Caco-2 (cell line): ENCODE data around the gene MAML2. TPM values are rescaled to one million over a fixed set of nuclear protein-coding genes. Genes with fewer than 3 reads are reported as not detected.

Experiments used
- BruUV-seq: library from RNA; stranded (reverse); fragments of 400-500 nt; replicated peaks from 2 replicates; lab custom pipeline; 2021; lab: Mats Ljungman, UMichigan
- CTCF ChIA-PET: fragments of 300-600 bp; sonication (Branson Sonifier 250); formaldehyde crosslinking; loops from one replicate; lab custom pipeline; 2022; ENCODE audit warnings: antibody characterized with exemption; lab: Charles Lee
- POLR2A ChIA-PET: fragments of 300-600 bp; sonication (Branson Sonifier 250); formaldehyde crosslinking; loops from one replicate; lab custom pipeline; 2022; ENCODE audit warnings: antibody characterized with exemption; lab: Charles Lee
- DNase-seq, 2 experiments: peaks; one replicate each; pipeline versions ENCODE4 v3.0.0 to v3.0.0-alpha.2; 2020 to 2022
- H3K27me3 ChIP-seq: replicated peaks from 2 replicates; pipeline ENCODE4 v1.6.0; 2011; ENCODE audit warnings: low read length; ENCODE audit not compliant: control insufficient read depth, insufficient read depth
- H3K36me3 ChIP-seq: 2 replicates; pipeline ENCODE4 v1.5.1; 2011; ENCODE audit warnings: low read length; ENCODE audit not compliant: control insufficient read depth, insufficient read depth
- H3K4me1 ChIP-seq: fragments of 250-450 bp; sonication (Bioruptor Pico); 2 replicates; pipeline ENCODE4 v1.5.1; 2020; ENCODE audit warnings: mild to moderate bottlenecking
- H3K4me3 ChIP-seq: 2 replicates; pipeline ENCODE4 v1.5.1; 2011; ENCODE audit warnings: low read depth, mild to moderate bottlenecking, control low read depth, low read length
- H3K9me3 ChIP-seq: fragments of 250-450 bp; sonication (Bioruptor Pico); 2 replicates; pipeline ENCODE4 v1.5.1; 2020; ENCODE audit warnings: mild to moderate bottlenecking, moderate library complexity
- H3K27ac Mint-ChIP-seq: one replicate; pipeline ENCODE4 v1.8.0; 2022; ENCODE audit warnings: mixed read lengths; ENCODE audit not compliant: unreplicated experiment
- H3K27me3 Mint-ChIP-seq: one replicate; pipeline ENCODE4 v1.8.0; 2022; ENCODE audit warnings: mixed read lengths; ENCODE audit not compliant: insufficient read depth, unreplicated experiment
- H3K36me3 Mint-ChIP-seq: one replicate; pipeline ENCODE4 v1.8.0; 2022; ENCODE audit warnings: mild to moderate bottlenecking, mixed read lengths; ENCODE audit not compliant: insufficient read depth, unreplicated experiment
- H3K4me1 Mint-ChIP-seq: one replicate; pipeline ENCODE4 v1.8.0; 2022; ENCODE audit warnings: low read depth, mixed read lengths; ENCODE audit not compliant: unreplicated experiment
- H3K4me3 Mint-ChIP-seq: one replicate; pipeline ENCODE4 v1.8.0; 2022; ENCODE audit warnings: mild to moderate bottlenecking, moderate library complexity, mixed read lengths; ENCODE audit not compliant: unreplicated experiment
- H3K9me3 Mint-ChIP-seq: one replicate; pipeline ENCODE4 v1.8.0; 2022; ENCODE audit warnings: mixed read lengths; ENCODE audit not compliant: unreplicated experiment
- intact Hi-C: fragments of 100-400 bp; cut with micrococcal nuclease; formaldehyde crosslinking; loops from one replicate; pipeline ENCODE4 v1.10.0; 2022; ENCODE audit not compliant: unreplicated experiment
- total RNA-seq: library from RNA; stranded (reverse); gene quantifications from 2 replicates; pipeline ENCODE4 v1.2.3, GENCODE V29; 2022
- TF ChIP-seq, protein P1 (sequence below), 2 experiments: fragments of 200-600 bp in 1 of 2; IDR thresholded peaks; 1 replicate in 1 of 2; 2 replicates in 1 of 2; pipeline versions ENCODE4 v1.5.1 to v1.8.0; 2011 to 2022; ENCODE audit warnings: antibody characterized with exemption in 1 of 2, control low read depth in 1 of 2, inconsistent platforms in 1 of 2, low read depth in 1 of 2, low read length in 1 of 2, mild to moderate bottlenecking in 1 of 2, moderate library complexity in 1 of 2; ENCODE audit not compliant: insufficient read depth in 1 of 2, severe bottlenecking in 1 of 2, unreplicated experiment in 1 of 2

MAML2 gene
- total RNA-seq, 1 experiment from 2014 or later = 11.5 TPM

- Mint-ChIP-seq H3K4me1 (peaks cover 12% of the 10 kb centered on the region), H3K4me3 (no peak overlapping the region), H3K27me3 (no peaks in the 10 kb centered on the region), H3K9me3 (no peaks in the 10 kb centered on the region), H3K36me3 (no peaks in the 10 kb centered on the region), H3K27ac (no peak overlapping the region)
- Histone ChIP-seq H3K4me3 (no peak overlapping the region), H3K27me3 (no peaks in the 10 kb centered on the region), H3K36me3 (no peaks in the 10 kb centered on the region), H3K9me3 (no peaks in the 10 kb centered on the region), H3K4me1 (peaks cover 33% of the 10 kb centered on the region)
- TF ChIP-seq, protein P1, sequence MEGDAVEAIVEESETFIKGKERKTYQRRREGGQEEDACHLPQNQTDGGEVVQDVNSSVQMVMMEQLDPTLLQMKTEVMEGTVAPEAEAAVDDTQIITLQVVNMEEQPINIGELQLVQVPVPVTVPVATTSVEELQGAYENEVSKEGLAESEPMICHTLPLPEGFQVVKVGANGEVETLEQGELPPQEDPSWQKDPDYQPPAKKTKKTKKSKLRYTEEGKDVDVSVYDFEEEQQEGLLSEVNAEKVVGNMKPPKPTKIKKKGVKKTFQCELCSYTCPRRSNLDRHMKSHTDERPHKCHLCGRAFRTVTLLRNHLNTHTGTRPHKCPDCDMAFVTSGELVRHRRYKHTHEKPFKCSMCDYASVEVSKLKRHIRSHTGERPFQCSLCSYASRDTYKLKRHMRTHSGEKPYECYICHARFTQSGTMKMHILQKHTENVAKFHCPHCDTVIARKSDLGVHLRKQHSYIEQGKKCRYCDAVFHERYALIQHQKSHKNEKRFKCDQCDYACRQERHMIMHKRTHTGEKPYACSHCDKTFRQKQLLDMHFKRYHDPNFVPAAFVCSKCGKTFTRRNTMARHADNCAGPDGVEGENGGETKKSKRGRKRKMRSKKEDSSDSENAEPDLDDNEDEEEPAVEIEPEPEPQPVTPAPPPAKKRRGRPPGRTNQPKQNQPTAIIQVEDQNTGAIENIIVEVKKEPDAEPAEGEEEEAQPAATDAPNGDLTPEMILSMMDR (IDR thresholded peaks at IDR 0.05; ENCODE audit: insufficient read depth in 1 of 2, low read depth in 1 of 2, low read length in 1 of 2, severe bottlenecking in 1 of 2, unreplicated experiment in 1 of 2) = no peak
- intact Hi-C loops = no loop called here
- DNase-seq = no peak
- ChIA-PET CTCF (no interaction called here), POLR2A (no interaction called here)
- no TSS peak for BruUV-seq
Measured at GRCh38 chr11:96106645-96107044, 236.3 kb downstream of the MAML2 start.

DNA sequence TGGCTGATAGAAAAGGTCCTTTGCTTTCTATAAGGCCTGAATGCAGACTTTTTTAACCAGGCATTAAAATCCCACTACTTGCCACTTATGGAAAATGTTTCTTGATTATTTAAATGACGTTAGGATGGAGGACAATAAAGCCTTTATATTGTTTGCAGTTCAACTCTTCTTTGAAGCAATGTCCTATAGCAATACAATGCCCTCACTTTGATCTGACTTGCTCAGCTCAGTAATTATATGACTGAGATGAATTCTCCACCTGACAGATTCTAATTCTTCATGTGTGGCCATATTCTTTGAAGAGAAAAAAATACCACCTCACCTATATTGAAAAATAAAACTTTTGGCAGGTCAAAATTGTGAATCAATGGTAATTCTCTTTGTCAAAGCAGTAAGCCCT lies 237.1 kb downstream of the MAML2 start:
- no peaks in the 10 kb centered on the region for H3K27me3 Mint-ChIP-seq
- POLR2A ChIA-PET = no interaction called here
- no TSS peak for BruUV-seq

GRCh38 chr11:96105197-96105895 lies 237.6 kb downstream of the MAML2 start:
- peaks cover 37% of the 10 kb centered on the region for H3K4me1 ChIP-seq
- no peak overlapping the region for H3K4me3 Mint-ChIP-seq
- H3K9me3 Mint-ChIP-seq = no peaks in the 10 kb centered on the region
- no TSS peak for BruUV-seq
- H3K27me3 Mint-ChIP-seq = no peaks in the 10 kb centered on the region
- H3K9me3 ChIP-seq = no peaks in the 10 kb centered on the region
- H3K36me3 Mint-ChIP-seq = no peaks in the 10 kb centered on the region
- peaks cover 19% of the 10 kb centered on the region for H3K4me1 Mint-ChIP-seq
- TF ChIP-seq, protein P1 (IDR thresholded peaks at IDR 0.05; ENCODE audit: insufficient read depth in 1 of 2, low read depth in 1 of 2, low read length in 1 of 2, severe bottlenecking in 1 of 2, unreplicated experiment in 1 of 2) = no peak
- no peak overlapping the region for H3K4me3 ChIP-seq
- CTCF ChIA-PET = no interaction called here
- no peak for DNase-seq
- POLR2A ChIA-PET = no interaction called here
- H3K27ac Mint-ChIP-seq = no peak overlapping the region
- no peaks in the 10 kb centered on the region for H3K27me3 ChIP-seq
- H3K36me3 ChIP-seq = no peaks in the 10 kb centered on the region
- intact Hi-C loops = no loop called here

More for the DNA sequence above, 237.1 kb downstream of the MAML2 start:
- no peak overlapping the region for H3K4me3 Mint-ChIP-seq
- peaks cover 40% of the 10 kb centered on the region for H3K4me1 ChIP-seq
- H3K4me3 ChIP-seq = no peak overlapping the region
- H3K27ac Mint-ChIP-seq = no peak overlapping the region
- CTCF ChIA-PET = no interaction called here
- intact Hi-C loops = no loop called here
- H3K4me1 Mint-ChIP-seq = peaks cover 19% of the 10 kb centered on the region
- no peaks in the 10 kb centered on the region for H3K36me3 ChIP-seq
- H3K36me3 Mint-ChIP-seq = no peaks in the 10 kb centered on the region
- no peaks in the 10 kb centered on the region for H3K9me3 ChIP-seq
- no peaks in the 10 kb centered on the region for H3K27me3 ChIP-seq
- no peak for DNase-seq
- TF ChIP-seq, protein P1 (IDR thresholded peaks at IDR 0.05; ENCODE audit: insufficient read depth in 1 of 2, low read depth in 1 of 2, low read length in 1 of 2, severe bottlenecking in 1 of 2, unreplicated experiment in 1 of 2) = no peak
- no peaks in the 10 kb centered on the region for H3K9me3 Mint-ChIP-seq
